Kidney tubule cell (primary cell): ENCODE measurements around the gene ABI1.
A peak's percentile ranks its signal among the peaks of the same experiment; 100 is the strongest.

Source experiments
- DNase-seq: peaks from one replicate; pipeline ENCODE4 v3.0.0-alpha.2; 2018; ENCODE audit warnings: low spot score

ABI1 gene

DNA sequence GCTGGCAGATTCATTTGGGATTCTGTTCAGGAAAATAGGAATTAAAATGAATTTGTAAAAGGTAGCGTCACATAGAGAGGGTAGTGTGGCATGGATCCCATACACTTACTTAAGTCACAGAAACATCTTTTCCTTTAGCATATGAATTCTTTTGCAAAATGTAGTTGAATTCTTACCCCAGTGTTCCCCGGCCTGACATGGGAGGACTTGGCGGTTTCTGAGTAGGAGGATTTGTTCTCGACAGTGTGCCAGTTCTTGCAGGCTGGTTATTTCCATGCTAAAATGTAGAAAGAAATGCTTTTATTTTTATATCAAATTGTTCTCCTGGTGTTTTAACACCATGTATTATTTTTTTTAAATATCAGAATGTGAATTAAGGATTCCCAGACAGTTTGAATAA, 90.7 kb downstream of the ABI1 start:
- DNase-seq = no peak

DNA sequence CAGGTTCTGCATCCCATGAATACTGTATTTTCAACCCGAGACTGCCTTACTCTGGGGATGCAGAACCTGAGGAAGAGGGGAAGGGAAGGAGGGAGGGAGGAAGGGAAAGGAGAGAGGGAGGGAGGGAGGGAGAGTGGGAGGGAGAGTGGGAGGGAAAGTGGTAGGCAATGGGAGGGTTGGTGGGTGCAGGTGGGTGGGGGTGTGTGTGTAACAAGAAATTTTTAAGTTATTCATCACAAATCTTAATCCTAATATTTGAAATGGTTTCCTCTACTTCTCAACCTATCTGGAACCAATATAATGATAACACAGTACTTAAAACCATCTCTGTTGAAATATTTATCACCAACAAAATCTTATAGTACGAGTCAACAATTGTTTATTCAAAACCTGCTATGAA, 95.2 kb downstream of the ABI1 start:
- no peak for DNase-seq

DNA sequence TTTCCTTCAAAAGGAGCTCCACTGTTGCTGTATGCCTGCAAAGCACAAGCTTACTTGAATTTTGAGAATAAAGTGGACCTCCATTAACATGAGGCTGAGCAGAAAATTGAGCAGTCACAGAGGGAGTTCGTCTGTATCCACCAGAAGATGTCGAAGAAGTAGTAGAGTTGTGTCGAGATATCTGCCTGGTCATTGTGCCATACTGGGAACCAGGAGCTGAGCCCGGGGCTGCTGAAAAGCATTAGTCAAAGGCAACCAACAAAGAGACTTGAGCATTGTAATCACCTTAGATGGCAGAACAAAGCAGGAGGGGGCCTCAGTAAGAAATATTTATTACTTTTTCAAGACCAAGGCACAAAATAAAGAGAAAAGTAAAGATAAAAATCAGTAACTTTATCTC, 101.8 kb downstream of the ABI1 start:
- DNase-seq = no peak

DNA sequence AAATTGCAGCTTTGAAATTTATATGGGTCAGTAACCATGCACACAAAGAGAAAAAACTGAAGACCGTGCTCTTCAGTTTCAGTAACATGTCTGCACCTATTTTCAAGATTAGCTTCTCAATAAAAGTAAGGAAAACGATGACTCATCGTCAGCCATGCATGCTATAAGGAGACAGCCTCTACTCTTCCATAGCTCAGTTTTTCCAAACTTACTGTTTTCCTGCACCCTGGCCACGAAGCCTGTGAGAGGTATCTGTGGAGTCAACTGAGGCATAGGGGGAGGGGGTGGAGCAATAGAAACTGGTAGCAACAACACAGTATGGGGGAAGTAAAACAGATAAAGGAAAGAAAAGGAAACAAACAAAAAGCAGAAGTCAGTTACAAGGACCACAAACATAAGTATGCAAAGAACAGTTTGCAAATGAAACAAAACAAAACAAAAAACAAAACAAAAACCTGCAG, 105.3 kb downstream of the ABI1 start:
- DNase-seq = peak; percentile 73

DNA sequence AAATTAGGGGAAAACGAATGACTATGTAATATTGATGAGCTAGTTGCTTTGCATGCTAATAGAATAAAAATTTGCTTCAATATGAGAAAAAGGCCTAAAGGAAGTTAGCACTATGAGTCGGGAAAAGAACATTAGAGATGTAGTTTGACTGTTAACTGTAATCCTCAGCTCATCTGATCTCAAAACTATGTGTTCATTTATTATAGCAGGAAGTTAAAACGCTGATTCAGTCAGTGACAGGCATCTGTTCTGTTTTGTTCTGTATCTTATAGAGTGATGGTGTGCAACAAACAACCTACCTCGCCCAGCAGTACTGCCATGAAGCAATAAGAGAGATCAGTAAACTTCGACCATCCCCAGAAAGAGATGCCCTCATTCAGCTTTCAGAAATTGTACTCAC, 114.7 kb downstream of the ABI1 start:
- no peak for DNase-seq

DNA sequence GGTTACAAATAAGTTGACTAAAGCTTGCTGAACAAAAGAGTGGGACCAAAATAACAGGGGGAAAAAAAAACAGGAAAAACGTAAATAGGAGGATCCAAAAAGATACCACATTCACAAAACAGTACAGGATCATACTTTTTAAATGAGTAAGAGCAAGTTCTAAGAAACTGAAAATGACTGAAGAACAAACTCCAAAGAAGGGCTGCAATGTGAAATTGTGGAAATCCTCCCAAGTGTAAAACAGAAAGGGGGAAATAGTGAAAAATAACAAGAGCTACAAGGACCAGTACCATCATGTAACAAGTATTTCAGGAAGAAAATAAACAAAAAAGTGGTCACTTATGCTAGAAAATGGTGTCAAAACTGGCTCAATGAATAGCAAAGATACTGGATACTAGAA, 116.9 kb downstream of the ABI1 start:
- DNase-seq = no peak

DNA sequence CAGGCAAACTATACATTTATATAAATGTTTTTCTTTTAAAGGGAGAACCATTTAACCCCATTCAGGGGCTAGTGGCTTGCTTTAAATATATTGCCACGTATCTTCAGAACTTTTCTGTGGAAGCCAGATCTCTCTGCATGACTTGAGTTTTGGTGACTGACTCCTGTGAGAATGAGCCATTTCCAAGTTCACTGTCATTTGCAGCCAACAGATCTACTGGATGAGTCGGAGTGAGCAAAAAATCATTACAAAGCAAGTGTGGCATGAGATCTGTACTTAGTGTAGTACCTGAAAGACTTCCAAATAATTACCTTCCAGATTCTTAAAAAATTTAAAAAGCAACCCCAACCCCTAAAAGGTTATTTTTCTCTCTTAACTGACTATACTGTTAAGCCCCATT, 117.7 kb downstream of the ABI1 start:
- DNase-seq = peak; percentile 67

DNA sequence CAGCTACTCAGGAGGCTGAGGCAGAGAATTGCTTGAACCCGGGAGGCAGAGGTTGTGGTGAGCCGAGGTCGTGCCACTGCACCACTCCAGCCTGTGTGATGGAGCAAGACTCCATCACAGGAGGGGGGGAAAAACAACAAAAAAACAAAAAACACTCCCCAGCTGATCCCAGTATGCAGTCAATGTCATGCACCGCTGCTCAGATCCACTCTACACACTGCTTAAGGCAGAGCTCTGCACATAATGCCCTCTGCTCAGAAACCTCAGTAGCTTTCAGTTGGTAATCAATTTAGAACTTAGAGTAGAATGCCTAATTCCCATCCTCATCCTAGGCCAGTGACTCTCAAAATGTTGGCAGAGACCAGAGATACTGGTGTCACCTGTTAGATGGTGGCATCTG, 119.4 kb downstream of the ABI1 start:
- DNase-seq = no peak

DNA sequence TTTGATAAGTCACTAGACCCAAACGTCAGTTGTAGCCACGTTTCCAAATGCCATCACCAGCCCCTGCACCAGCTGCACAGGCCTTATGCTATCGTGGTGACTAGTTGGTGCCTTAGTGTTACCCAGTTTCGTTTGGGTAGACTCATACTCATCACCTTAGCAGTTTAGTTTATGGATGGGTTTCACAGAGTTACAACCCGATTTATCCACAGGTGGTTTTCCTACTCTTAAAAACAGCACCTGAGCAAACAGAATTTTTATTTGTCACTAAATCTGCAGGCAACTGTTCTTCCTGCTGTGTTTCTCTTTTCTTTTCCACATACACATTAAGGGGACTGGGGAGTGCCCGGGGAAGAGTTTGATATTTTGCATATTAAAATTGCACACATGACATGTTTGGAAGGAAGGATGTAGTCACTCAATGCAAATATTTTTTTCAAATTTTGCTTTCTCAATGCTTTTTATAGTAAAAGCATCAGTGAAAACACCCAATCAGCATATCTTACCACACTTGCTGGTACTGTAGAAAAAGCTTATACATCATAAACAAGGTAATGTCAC, 121.6 kb downstream of the ABI1 start:
- DNase-seq = no peak

DNA sequence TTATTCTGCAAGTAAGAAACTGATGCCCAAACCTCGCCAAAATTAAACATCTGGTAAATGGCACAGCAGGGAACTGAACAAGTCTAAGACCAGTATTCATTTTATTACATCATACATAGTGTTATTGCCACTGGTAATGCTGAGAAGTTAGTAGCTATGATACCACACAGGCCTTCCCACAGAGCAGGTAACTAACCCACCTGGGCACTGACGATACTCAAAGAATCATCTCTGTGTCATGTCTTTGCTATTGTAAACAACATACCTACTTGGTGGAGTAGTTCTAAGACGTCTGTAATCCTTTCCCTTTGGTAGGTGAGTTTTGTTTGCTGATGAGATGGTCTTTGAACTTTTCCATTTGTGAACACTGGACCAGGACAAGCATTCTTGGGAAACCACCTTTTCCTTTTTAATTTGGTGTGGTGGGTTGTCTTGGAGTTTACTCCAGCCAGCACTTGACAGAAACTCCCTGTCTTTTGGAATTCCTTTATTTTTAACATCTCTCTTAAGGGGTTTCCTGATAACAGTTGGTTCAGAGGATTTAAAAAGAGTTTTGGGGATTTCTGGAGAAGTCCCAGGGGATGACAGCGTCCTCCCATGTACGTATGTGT, 122.4 kb downstream of the ABI1 start:
- peak; percentile 66 for DNase-seq

DNA sequence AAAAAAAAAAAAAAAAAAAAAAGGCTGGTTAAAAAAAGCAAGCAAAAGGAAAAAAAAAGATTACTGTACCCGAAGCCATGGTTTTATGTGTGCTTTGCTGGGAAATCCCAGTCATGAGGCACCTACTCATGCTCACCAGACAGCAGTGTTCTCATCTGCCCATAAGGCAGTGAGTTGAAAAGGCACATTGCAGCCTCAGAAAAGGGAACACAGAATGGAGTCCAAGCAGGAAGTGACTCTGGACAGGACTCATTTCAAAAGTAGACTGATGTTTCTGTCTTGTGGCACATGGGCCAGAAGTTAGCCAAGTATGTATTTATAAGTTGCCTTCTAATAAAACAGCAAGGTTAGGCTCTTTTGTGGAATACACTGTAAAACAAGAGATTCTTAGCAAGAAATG, 123.0 kb downstream of the ABI1 start:
- DNase-seq = peak; percentile 80

DNA sequence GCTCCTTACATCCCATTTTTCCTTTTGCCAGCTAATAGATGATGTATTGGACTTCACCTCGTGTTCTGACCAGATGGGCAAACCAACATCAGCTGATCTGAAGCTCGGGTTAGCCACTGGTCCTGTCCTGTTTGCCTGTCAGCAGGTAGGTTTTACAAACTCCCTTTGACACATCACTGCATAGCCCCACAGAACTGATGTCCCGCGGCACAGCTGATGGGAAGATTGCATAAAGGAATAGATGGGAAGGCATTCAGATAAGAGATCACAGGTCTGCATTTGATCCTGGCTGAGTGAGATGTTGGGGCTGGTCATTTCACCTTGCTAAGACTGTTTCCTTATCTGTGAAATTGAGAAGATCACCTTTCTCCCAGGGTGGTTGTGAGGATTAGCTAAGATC, 125.3 kb downstream of the ABI1 start:
- no peak for DNase-seq

DNA sequence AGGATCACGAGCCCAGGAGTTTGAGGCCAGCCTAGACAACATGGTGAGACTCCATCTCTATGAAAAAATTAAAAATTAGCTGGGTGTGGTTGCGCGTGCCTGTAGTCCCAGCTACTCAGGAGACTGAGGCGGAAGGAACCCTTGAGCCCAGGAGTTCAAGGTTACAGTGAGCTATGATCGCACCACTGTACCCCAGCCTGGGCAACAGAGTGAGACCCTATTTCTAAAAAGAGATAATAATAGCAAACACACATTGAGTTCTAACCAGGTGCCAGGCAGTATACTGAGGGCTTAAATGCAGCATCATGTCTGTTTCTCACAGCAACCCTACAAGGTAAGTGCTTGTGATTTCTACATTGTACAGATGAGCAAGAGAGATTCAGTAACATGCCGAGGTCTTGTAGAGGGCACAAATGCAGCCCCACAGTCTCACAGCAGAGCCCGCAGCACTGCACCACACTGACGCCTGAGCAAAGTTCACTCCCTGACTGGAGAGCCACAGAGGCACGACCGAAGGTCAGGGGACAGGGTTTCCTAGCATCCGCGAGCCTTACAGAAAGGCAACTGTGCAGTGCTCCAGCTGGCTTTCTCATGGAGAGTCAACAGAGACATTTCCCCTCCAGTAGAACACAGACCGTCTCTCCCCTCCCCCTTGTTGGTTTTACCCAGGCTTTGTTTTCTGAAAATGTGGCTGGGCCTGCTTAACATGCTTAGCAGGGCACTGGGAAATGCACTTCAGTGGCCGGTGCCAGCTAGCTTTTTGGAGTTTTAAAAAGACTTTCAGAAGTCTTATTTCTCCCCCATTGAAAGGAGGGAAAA, 126.8 kb downstream of the ABI1 start:
- DNase-seq = no peak

DNA sequence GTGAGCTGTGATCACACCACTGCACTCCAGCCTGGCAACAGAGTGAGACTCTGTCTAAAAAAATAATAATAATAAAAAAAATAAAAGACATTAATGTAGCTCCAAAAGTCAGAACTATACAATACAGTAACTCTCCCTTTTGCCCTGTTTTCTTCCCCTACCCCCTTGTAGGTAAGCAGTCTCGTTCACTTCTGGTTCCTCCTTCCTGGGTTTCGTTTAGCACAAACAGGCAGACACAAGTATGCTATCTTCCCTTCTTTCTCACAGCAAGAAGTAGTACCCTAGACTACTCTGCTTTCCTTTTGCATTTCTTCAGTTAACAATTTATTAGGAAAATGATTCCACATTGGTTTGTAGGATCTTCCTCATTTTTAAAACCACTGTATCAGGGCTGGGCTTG, 130.2 kb downstream of the ABI1 start:
- no peak for DNase-seq

DNA sequence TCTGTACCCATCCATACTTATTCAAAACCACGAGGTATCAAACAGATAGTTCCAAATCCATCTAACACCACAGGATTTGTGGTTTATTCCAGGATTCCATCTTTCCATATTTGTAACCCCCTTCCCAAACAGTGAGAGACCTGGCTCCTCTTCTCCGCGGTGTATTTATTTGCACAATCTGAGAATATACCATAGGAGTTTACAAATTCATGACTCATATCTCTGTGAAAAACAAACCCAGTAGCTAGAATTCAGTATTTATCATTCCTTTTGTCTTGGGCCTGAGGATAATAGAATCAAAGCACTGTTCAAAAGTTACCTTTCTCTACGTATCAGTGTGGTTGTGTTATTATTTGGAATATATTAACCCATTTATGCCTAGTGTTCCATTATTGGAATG, 131.4 kb downstream of the ABI1 start:
- no peak for DNase-seq

DNA sequence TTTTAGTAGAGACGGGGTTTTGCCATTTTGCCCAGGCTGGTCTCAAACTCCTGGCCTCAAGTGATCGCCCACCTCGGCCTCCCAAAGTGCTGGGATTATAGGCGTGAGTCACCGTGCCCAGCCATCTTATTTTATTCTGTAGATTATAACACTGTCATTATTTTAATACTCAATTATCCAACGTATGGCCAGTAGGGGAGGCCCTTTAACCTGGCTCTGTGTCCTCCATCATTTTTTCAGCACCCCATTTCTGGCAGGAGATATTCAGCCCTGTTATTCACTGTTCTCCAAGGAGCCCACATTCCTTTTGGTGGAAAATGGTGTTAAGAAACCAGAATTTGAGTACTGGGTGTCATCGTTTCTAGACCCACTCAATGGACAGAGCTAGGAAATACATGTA, 131.8 kb downstream of the ABI1 start:
- no peak for DNase-seq

DNA sequence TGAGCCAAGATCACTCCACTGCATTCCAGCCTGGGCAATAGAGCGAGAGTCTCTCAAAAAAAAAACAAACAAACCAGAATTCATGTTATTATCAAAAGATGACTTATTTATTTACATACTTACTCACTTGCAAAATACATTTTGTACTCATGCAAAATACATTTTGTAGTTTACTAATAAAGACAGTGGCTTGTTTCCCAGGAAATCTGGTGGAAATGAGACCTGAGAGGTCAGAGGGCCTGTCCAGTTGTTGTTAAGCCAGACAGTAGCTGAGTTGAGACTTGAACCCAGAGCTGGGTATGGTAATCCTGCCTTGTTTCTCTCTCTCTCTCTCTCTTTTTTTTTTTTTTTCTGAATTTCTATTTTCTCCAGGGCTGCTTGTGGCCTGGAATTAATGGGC, 133.8 kb downstream of the ABI1 start:
- no peak for DNase-seq

DNA sequence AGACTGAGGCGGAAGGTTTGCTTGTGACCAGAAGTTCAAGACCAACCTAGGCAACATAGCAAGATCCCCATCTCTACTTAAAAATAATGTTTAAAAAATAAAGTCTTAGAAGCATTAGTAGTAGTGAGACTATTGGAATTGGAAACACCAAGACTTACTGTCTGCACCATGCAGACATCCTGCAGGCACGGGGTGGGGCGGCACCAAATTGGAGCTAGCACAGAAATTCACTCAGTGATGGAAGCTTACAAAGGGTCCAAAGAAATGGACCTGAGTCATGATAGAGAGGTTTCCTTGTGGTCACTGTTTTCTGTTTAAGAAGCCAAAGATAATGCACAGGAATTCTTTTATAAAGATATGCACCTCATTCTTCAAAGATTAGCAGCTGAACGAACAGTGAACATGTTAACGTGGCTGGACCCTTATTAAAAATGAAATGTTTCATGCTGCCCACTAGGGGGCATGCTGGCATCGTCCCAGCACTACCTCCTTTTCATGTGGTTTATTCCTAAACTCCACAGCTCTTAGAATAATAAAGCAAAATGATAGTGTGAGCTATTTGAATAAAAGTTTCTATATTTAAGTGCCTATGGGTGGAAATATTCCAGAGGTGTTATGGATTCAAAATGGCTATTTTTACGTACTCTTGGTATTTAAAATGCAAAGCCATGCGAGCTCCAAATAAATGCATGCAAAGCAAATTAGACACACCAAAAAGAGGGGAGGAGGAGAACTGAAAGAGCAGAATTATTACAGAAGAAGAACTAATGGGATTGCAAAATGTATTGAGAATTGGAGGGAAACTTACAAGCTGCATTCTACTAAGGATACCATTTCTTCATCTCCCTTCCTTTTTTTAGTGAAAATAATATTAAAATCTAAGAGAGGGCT, 134.7 kb downstream of the ABI1 start:
- peak; percentile 70 for DNase-seq

DNA sequence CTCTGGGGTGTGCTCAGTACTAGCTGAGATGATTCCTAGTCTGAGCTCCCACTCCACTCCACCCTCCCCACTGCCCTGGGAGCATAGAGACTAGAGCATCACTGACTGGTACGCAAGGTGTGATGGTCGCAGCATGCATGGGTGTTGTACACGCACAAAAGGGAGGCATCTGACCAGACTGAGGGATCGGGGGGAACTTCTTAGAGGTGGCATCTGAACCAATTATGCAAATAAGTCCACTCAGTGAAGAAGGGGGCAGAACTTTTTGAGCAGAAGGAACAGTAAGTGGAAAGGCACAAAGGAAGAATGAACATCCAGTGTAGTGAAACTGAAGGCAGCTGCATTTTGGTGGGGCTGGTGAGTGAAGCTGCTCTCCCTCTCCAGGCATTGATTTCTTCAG, 137.7 kb downstream of the ABI1 start:
- no peak for DNase-seq

DNA sequence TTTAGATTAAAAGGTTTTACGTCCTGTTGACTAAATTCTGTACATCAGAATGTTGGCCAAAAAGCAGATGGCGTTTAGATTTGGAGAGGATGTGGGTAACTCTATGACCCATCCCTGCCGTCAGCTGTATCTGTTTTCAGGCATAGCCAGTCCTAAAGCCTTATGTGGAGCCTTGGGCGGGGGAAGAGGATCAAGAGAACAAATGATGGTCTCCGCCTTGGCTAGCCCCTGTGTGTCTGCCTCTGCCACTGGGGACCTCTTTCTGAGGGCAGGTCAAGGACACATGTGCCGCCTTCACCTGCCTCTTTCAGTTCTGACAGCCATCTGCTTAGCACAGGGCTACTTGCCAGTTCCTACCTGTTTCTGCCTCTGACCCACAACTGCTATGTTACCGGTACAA, 139.2 kb downstream of the ABI1 start:
- no peak for DNase-seq

DNA sequence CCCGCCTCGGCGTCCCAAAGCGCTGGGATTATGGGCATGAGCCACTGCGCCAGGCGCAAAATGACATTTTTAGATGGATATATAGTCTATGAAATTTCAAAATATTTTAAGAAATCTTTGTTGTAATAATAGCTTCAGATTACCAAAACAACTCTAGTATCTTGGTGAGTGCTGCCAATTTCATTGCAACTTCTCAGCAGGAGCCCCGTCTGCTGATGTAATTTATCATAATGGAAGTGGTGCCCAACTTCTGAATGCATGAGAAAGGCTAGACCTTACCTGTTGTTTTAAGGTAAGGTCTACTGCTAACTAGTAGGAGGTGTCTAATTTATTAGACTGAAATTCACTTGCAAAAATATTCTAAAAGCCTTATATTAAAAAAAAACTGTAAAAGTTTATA, 143.3 kb downstream of the ABI1 start:
- DNase-seq = no peak

DNA sequence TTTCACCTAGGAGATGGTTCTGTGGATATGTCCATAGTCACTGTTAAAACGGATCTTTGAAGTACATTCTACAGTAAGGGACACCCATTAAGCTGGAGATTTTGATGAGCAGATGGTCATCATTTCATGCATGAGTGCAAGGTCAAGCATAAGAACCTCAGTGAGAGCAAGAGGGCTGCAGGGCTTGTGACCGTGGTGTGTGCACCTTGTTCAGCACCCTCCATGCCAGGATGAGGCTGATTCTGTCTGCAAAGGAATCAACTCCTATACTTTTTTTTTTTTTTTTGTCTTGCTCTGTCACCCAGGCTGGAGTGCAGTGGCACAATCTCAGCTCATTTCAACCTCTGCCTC, 145.6 kb downstream of the ABI1 start:
- DNase-seq = no peak
